Stimulated activated CD8-positive, alpha-beta memory T cell treated with anti-CD3 and anti-CD28 coated beads, Interleukin-12 subunit alpha, Interleukin-12 subunit beta, amount 100 ng/mL, for 24 hours (primary cell): Measurements from ENCODE around the gene RNF208.

Experiments used
- DNase-seq: peaks from one replicate; pipeline ENCODE4 v3.0.0-alpha.2; 2020; ENCODE audit errors: extremely low read depth

RNF208 gene

DNA sequence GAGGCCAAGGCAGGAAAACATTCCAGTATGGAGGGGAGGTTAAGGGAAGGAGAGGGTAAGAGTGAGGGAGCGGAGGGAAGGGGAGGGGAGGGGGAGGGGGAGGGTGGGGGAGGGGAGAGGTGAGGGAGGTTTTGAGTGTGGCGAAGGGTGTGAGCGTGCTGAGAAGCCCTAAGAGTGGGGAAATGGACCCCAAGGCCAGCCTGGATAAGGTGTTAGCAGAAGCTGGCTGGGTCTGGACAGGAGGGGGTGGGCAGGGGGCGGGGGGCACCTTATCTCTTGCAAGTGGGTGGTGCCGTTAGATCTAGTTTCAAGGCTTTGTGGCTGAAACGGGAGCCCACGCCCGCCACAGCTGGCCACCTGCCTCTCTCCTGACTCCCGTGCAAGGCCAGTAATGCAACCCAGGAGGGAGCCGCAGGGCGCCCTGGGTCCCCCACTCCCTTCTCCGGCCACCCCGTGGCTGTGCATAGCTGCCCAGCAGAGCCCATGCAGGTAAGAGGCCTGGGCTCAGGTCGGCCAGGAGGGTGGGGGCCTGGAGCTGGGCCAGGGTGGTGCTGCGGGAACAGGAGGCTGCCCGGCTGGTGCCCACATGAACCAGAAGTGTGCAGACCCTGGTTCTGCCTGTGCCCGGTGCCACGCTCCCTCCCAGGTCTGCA is 5.9 kb upstream of the RNF208 start:
- no peak for DNase-seq

GRCh38 chr9:137227054-137227852 is 5.2 kb upstream of the RNF208 start, which contains the start of gene RNF224:
Gene RNF224 (plus strand): TSS chr9:137227502. CDS start chr9:137228336, 834 bp downstream.
- DNase-seq, result peak; percentile 54

DNA sequence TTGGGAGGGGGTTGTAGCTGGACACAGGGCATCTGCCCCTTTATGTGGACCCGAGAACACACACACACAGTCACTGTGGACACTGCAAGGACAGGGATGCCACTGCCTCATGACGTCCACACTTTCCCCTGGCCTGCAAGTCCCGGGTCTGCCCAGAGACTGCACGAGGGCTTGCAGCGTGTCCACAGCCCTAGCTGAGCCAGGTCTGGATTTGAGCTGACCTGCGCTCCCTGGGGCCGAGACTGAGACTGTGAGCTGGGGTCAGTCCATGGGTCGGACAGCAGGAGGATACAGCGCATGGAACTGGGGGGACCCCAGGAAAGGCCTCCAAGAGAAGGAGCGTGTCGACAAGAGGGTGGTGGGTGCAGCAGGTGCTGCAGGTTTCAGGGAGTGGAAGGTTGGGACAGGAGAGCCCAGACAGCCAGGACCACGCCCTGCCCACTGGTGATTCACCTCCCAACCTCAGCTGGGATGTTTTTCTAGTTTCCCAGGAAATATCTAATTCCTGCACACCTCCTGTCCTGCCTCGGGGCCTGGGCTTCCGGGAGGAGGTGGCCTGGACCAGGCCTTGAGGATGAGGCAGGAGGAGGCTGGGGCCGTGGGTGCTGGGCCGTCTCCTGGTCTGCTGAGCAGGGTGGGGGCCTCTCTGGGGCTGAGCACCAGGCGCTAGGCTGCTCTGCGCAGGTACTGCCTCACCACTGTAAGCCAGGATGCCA is 4.5 kb upstream of the RNF208 start:
- no peak for DNase-seq

DNA sequence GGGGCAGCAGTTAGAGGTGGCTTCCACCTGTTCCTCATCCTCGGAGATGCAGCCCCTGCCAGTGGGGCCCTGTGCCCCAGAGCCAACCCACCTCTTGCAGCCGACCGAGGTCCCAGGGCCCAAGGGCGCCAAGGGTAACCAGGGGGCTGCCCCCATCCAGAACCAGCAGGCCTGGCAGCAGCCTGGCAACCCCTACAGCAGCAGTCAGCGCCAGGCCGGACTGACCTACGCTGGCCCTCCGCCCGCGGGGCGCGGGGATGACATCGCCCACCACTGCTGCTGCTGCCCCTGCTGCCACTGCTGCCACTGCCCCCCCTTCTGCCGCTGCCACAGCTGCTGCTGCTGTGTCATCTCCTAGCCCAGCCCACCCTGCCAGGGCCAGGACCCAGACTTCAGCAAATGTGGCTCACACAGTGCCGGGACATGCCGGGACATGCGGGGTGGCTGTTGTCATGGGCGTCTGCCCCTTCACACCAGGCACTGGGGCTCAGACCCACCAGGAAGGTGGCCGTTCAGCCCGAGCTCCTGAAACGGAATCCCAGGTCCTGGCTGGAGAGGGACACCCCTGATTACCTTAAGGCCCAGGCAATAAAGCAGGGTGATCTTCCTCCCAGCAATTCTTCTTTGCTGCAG is 3.8 kb upstream of the RNF208 start:
- no peak for DNase-seq

DNA sequence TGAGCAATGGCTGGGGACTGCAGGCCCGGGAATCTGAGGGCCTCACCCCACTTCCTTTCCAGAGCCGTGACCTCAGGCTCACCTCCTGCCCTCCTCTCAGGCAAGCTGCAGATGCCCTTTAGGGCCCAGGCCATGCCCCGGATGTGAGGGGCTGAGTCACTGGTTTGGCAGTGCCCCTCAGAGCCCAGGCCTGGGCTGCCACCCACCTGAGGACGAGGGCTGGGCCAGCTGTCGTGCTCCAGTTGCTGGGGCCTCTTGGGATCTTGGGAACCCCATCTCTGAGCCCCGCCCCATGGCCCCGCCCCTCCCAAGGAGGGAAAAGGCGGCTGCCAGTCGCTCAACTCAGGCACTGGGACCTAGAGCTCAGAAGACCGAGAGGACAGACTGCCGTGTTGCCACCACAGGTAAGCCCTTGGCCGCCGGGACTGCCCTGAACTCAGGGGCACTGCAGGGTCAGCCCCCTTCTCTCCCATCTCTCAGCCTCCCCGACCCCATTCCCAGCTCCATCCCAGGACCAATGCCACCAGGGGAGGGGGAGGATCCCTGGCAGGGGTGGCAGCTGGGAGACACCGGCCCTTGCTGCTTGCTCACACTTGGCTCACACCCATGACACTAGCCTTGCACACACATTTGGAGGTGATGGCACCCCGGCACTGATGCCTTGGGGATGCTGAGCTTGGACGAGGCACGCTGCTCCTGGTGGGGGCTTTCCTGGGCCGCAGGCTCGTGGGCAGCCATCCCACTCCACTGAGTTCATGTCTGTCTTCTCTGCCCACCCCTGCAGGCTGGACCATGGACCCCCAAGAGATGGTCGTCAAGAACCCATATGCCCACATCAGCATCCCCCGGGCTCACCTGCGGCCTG is 3.0 kb upstream of the RNF208 start, which contains the start of gene CYSRT1:
TSS of gene CYSRT1 (plus strand) at position 345 of the 865 bp plus-strand sequence. CDS start at position 793, 448 bp downstream.
- DNase-seq, result no peak

DNA sequence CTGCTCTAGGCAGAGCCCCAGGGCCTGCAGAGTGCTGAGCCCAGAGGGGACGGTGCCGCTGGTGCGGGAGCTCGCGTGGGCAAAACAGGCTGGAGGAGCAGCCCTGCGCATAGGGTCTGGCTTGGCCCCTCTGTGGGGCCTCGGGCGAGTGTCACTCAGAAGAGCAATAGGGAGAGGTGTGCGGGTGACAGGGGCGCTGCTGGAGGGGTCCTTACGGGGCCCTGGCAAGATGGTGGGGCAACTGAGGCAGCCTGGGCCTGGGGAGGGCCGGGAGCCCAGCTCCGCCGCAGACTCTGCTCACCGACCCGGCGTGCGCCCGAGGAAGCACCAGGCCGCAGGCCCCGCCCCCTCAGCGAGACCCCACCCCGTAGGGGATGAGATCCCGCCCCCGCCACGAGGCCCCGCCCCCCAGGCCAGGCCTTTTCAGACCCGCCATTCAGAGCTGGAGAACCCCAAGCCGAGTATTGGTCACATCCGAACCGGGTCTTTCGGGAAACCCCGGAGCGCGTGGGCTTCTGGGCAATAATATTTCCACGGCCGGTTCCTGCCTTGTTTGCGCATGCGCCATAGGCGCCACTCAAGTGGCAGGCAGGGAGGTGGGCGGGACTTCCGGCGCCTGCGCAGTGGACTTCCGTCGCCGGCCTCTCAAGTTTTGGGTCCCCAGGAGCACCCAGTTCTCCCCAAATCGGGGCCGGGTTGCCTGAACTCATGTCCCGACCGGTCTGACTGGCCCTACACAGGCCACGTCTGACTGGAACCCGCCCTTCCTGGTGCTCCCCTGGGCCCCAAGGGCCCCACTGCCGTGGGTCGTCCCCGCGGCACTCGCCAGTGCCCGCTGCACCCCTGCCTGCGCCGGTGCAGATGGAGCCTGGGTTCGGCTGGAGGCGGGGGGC is 1.3 kb upstream of the RNF208 start:
- DNase-seq, result peak; percentile 94

DNA sequence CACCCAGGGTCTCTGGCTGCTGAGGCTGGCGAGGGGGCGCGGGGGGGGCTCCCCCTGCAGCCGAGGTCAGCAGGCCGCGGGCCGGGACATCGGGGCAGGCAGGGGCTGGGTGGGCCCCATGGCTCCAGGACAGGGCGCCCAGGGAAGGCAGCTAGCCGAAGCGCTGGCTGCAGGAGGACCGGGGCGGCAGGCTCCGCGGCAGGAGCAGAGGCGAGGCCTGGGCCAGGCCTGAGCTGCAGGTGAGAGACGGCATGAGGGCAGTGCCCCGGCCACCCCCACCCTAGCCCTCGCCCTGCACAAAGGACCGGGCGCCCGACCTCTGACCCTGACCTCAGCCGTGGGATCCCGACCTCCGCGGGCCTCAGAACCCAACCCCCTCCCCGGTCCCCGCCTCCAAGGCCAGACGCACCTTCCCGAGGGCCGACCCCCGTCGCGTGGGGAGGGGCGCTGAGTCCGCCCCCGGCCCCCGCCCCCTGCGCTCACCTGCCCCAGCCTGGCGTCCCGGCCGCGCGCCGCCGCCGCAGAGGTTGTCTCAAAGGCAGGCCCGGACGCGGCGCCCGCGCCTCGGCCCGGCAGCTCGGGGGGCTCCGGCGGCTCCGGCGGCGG is 431 bp downstream of the RNF208 start:
- no peak for DNase-seq

DNA sequence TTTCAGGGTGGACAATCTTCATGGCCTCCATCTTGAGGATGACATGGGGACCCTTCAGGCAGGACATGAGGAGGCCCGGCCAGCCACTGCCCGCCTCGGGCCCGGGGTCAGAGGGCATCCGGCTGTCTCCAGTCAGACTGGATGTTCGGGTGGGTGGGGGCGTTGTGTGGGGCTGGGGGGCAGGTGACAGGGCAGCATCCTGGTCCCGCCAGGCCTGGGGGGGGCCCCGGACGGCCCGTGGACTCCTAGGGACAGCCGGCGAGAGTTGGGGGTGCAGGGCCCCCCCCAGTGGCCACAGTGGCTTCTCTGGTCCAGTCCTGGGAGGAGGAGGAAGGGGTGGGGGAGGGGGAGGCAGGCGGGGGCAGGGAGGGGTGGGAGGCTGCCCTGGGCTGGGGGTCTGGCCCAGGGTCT is 940 bp downstream of the RNF208 start:
- DNase-seq, result no peak

DNA sequence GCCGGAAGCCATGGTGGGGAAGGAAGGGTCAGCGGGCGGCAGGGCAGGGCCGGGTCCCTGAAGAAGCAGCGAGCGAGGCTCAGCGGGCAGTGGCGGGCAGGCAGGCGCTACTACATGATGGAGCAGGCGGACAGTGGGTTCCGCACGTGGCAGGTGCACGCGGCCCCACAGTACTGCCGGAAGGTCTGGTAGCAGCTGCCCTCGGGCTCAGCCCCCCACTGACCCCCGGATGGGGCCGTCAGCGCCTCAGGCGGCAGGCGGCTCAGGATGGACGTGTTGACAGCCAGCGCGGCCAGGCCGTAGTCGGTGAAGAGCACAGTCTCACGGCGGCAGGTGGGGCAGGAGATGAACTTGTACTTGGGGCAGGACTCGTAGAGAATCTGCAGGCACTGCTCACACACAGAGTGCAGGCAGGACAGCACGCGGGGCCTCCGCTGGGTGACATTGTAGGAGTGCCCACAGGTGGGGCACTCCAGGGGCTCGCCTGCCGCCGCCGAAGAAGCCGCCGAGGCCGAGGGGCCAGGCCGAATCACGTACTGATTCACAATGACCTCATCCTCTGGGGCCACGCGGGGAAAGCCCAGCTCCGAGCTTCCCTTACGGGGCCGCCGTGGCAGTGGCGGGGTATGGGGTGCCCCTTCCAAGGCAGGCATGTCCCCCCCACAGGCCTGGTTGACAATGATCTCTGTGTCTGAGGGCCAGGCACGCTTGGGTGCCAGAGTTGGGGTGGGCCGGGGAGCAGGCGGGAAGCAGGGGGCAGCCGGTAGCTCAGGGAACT is 1.5 kb downstream of the RNF208 start:
- no peak for DNase-seq

GRCh38 chr9:137219757-137220316 is 2.2 kb downstream of the RNF208 start:
- DNase-seq, result no peak

DNA sequence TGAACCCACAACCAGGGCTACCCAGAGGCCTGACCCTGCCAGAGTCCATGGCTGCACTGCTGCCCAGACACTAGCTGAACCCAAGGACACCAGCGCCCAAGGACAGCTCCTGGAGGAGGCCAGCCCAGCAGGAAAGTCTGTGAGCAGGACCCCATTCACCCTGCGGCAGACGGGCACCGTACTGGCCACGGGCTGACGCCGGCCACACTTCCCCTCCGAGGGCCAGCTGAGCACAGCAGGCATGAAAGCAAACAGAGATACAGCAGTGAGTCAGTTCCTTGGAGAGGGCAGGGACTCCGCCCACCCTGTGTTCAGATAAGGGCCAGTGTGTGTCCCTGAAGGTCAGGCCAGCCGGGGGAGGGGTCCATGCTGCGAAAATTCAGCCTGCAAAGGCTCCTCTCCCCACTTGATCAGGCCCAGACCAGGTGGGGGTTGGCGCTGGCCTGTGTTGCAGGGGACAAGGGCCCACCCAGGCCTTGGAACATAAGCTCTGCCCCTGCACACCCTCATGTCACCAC is 3.2 kb downstream of the RNF208 start:
- no peak for DNase-seq

GRCh38 chr9:137218212-137218753 is 3.8 kb downstream of the RNF208 start:
- no peak for DNase-seq

DNA sequence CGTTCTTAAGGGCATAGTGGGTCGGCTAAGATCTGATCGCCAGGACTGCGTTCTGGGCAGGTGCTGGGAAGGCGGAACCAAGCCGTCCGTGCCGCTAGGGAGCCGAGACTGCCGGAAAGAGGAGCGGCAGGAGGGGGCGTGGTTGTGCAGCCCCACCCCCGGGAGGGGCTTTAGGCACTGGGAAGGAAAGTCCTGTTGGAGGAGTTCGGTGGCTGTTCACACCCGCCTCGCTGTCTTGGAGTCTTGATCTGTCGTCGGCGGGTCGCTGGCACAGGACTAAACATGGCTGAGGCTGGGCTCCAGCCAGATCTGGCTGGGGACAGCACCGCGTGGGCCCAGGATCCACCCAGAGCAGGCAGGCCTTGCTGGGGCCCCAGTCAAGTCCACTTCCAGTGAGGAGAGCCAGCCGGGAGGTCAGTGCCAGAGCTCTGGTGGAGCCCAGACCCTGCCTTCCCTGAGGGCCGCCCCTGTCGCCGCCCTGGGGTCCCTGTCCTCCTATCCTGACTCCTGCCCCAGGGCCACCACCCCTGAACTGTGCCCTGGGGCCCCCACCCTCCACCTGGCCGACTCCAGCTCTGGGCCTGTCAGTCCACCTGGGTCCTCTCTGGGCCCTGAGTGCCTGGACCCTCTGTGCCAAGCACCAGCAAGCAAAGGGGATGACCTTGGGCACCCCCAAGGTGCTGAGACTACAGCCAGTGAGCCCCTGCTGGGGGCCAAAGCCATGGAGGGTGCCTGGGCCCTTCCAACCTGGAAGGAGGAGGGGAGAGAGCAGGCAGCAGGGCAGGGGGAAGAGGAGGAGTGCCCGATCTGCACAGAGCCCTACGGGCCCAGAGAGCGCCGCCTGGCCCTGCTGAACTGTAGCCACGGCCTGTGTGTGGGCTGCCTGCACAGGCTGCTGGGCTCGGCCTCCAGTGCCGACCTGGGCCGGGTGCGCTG is 4.5 kb downstream of the RNF208 start:
- no peak for DNase-seq

- DNase-seq, result no peak
These were observed 5.7 kb downstream of the RNF208 start for GRCh38 chr9:137216188-137216965.

GRCh38 chr9:137215196-137215986 is 6.6 kb downstream of the RNF208 start:
- DNase-seq, result no peak
